H9 (cell line): ENCODE results near the gene TNPO2. TPM values are rescaled to one million over a fixed set of nuclear protein-coding genes. Genes with fewer than 3 reads are reported as not detected.

Experiments used
- DNase-seq: peaks from one replicate; pipeline ENCODE4 v3.0.0-alpha.2; 2017
- H2AFZ ChIP-seq: one replicate; pipeline ENCODE4 v1.6.1; 2013; ENCODE audit warnings: mild to moderate bottlenecking, low read length, control low read depth, moderate library complexity
- H2AK5ac ChIP-seq: 2 replicates; pipeline ENCODE4 v1.6.1; 2013; ENCODE audit warnings: low read length, control low read depth, mixed read lengths; ENCODE audit not compliant: insufficient read length
- H2BK120ac ChIP-seq: one replicate; pipeline ENCODE4 v1.6.1; 2013; ENCODE audit warnings: low read depth, mild to moderate bottlenecking, low read length, control low read depth, inconsistent platforms; ENCODE audit not compliant: poor library complexity, severe bottlenecking
- H2BK12ac ChIP-seq: 2 replicates; pipeline ENCODE4 v1.6.1; 2013; ENCODE audit warnings: low read length, control low read depth, mixed read lengths, low read depth; ENCODE audit not compliant: insufficient read length
- H2BK15ac ChIP-seq: 2 replicates; pipeline ENCODE4 v1.6.1; 2013; ENCODE audit warnings: low read depth, low read length, control low read depth
- H2BK20ac ChIP-seq: one replicate; pipeline ENCODE4 v1.6.1; 2013; ENCODE audit warnings: low read depth, mild to moderate bottlenecking, low read length, control low read depth, inconsistent platforms; ENCODE audit not compliant: poor library complexity, severe bottlenecking
- H2BK5ac ChIP-seq: 2 replicates; pipeline ENCODE4 v1.6.1; 2013; ENCODE audit warnings: low read length, control low read depth, mixed read lengths; ENCODE audit not compliant: insufficient read length
- H3K14ac ChIP-seq: 2 replicates; pipeline ENCODE4 v1.6.1; 2013; ENCODE audit warnings: low read length, control low read depth; ENCODE audit not compliant: insufficient read depth
- H3K18ac ChIP-seq: 2 replicates; pipeline ENCODE4 v1.6.1; 2013; ENCODE audit warnings: low read depth, mild to moderate bottlenecking, mixed read lengths, low read length, control low read depth; ENCODE audit not compliant: insufficient read length
- H3K23ac ChIP-seq: 2 replicates; pipeline ENCODE4 v1.6.1; 2013; ENCODE audit warnings: low read length, control low read depth, mixed read lengths, low read depth; ENCODE audit not compliant: insufficient read length
- H3K23me2 ChIP-seq: 2 replicates; pipeline ENCODE4 v1.6.1; 2013; ENCODE audit warnings: low read depth, mild to moderate bottlenecking, mixed read lengths, low read length, control low read depth; ENCODE audit not compliant: insufficient read length, poor library complexity, severe bottlenecking
- H3K27ac ChIP-seq: 2 replicates; pipeline ENCODE4 v1.5.1; 2013; ENCODE audit warnings: low read length, control low read depth, mixed read lengths, low read depth; ENCODE audit not compliant: insufficient read length
- H3K27me3 ChIP-seq: 2 replicates; pipeline ENCODE4 v1.6.1; 2013; ENCODE audit warnings: low read length, control low read depth, inconsistent platforms; ENCODE audit not compliant: insufficient read depth
- H3K4ac ChIP-seq: 2 replicates; pipeline ENCODE4 v1.6.1; 2013; ENCODE audit warnings: low read depth, mild to moderate bottlenecking, control low read depth, inconsistent platforms, low read length, moderate library complexity
- H3K4me1 ChIP-seq: 2 replicates; pipeline ENCODE4 v1.6.1; 2013; ENCODE audit warnings: low read length, control low read depth, inconsistent platforms; ENCODE audit not compliant: insufficient read depth
- H3K4me2 ChIP-seq: 2 replicates; pipeline ENCODE4 v1.6.1; 2013; ENCODE audit warnings: low read length, control low read depth, mixed read lengths; ENCODE audit not compliant: insufficient read length, insufficient read depth
- H3K56ac ChIP-seq: 2 replicates; pipeline ENCODE4 v1.6.1; 2013; ENCODE audit warnings: low read depth, mild to moderate bottlenecking, mixed read lengths, low read length, control low read depth; ENCODE audit not compliant: insufficient read length
- H3K79me1 ChIP-seq: 2 replicates; pipeline ENCODE4 v1.6.1; 2013; ENCODE audit warnings: low read depth, mild to moderate bottlenecking, moderate library complexity, low read length, control low read depth, inconsistent platforms; ENCODE audit not compliant: insufficient read depth, poor library complexity, severe bottlenecking
- H3K79me2 ChIP-seq: 2 replicates; pipeline ENCODE4 v1.6.1; 2013; ENCODE audit warnings: low read length, control low read depth, inconsistent platforms; ENCODE audit not compliant: insufficient read depth
- H3K9ac ChIP-seq: 2 replicates; pipeline ENCODE4 v1.6.1; 2013; ENCODE audit warnings: low read length, control low read depth, mixed read lengths; ENCODE audit not compliant: insufficient read length; ENCODE audit errors: extremely low read depth
- H3K9me3 ChIP-seq: one replicate; pipeline ENCODE4 v1.6.1; 2013; ENCODE audit warnings: low read depth, low read length, inconsistent platforms; ENCODE audit not compliant: control insufficient read depth
- H3T11ph ChIP-seq: one replicate; pipeline ENCODE4 v1.6.1; 2013; ENCODE audit warnings: mild to moderate bottlenecking, low read length, control low read depth, inconsistent platforms
- H4K20me1 ChIP-seq: one replicate; pipeline ENCODE4 v1.6.1; 2013; ENCODE audit not compliant: control insufficient read depth, insufficient read length, insufficient read depth
- H4K5ac ChIP-seq: 2 replicates; pipeline ENCODE4 v1.6.1; 2013; ENCODE audit warnings: low read depth, mild to moderate bottlenecking, mixed read lengths, low read length, control low read depth; ENCODE audit not compliant: insufficient read length
- H4K8ac ChIP-seq: replicated peaks from 2 replicates; pipeline ENCODE4 v1.6.1; 2013; ENCODE audit warnings: low read length, control low read depth, mixed read lengths, low read depth; ENCODE audit not compliant: insufficient read length
- H4K91ac ChIP-seq: 2 replicates; pipeline ENCODE4 v1.6.1; 2013; ENCODE audit warnings: low read depth, mild to moderate bottlenecking, moderate library complexity, mixed read lengths, low read length, control low read depth; ENCODE audit not compliant: insufficient read length
- H3K27ac Mint-ChIP-seq, 3 experiments: 2 replicates in 2 of 3; 3 replicates in 1 of 3; pipeline ENCODE4 v1.8.0; 2020 to 2021; ENCODE audit warnings: mixed read lengths in 3 of 3, mild to moderate bottlenecking in 1 of 3, moderate library complexity in 1 of 3
- H3K27me3 Mint-ChIP-seq: 2 replicates; pipeline ENCODE4 v1.8.0; 2021; ENCODE audit warnings: low read depth, mild to moderate bottlenecking, moderate library complexity, mixed read lengths
- H3K36me3 Mint-ChIP-seq, 3 experiments: 2 replicates in 2 of 3; 3 replicates in 1 of 3; pipeline ENCODE4 v1.8.0; 2020 to 2021; ENCODE audit warnings: low read depth in 3 of 3, mixed read lengths in 3 of 3; ENCODE audit not compliant: insufficient read depth in 1 of 3
- H3K4me1 Mint-ChIP-seq, 2 experiments: 2 replicates each; pipeline ENCODE4 v1.8.0; 2020; ENCODE audit warnings: mixed read lengths in 2 of 2
- H3K4me3 Mint-ChIP-seq, 2 experiments: 2 replicates in 1 of 2; 3 replicates in 1 of 2; pipeline ENCODE4 v1.8.0; 2020 to 2021; ENCODE audit warnings: mild to moderate bottlenecking in 2 of 2, mixed read lengths in 2 of 2, moderate library complexity in 1 of 2
- H3K9me3 Mint-ChIP-seq, 2 experiments: 2 replicates in 1 of 2; 3 replicates in 1 of 2; pipeline ENCODE4 v1.8.0; 2020; ENCODE audit warnings: mild to moderate bottlenecking in 2 of 2, mixed read lengths in 2 of 2, moderate library complexity in 1 of 2
- WGBS: extraction: QIAGEN DNeasy Blood & Tissue Kit; methylation state at CpG from one replicate; pipeline ENCODE4 v1.1.7; 2013; ENCODE audit warnings: missing lambda C conversion rate, low lambda C conversion rate, mixed read lengths; ENCODE audit not compliant: insufficient read length; ENCODE audit errors: extremely low coverage; 5-methylcytosine and 5-hydroxymethylcytosine counted together
- total RNA-seq: library from RNA; stranded (reverse); gene quantifications from 2 replicates; pipeline ENCODE4 v1.2.1, GENCODE V29; 2021
- TF ChIP-seq, protein P1 (sequence below): fragments of 200-600 bp; sonication (generic); conservative IDR thresholded peaks from 3 replicates; pipeline ENCODE4 v1.8.0; 2021; ENCODE audit warnings: antibody characterized with exemption, mild to moderate bottlenecking

TNPO2 gene
- total RNA-seq, 1 experiment from 2014 or later, result 159 TPM

DNA sequence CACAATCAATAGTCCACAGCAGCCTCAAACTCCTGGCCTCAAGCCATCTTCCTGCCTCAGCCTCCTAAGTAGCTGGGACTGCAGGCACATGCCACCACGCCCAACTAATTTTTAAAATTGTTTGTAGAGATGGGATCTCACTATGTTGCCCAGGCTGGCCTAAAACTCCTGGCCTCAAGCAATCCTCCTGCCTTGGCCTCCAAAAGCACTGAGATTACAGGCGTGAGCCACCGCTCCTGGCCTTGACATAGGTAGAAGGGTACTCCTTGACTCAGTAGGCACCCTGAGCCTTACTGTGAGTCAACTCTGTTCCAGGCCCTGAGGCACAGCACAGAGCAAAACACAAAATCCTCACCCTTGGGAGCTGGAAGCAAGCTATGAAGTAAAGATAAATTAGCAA, 7.8 kb downstream of the TNPO2 start:
- no peak overlapping the region for H4K5ac ChIP-seq
- Mint-ChIP-seq H3K36me3 (peaks cover 59 to 83% (median 73%) of the 10 kb centered on the region in 3 experiments; a peak in 6 of 7 replicates), H3K4me1 (peaks cover 5 to 6% of the 10 kb centered on the region in 2 experiments), H3K27ac (no peak overlapping the region), H3K27me3 (no peaks in the 10 kb centered on the region), H3K9me3 (no peaks in the 10 kb centered on the region), H3K4me3 (no peak overlapping the region)
- H3K4me2 ChIP-seq, result no peak overlapping the region
- H4K20me1 ChIP-seq, result no peaks in the 10 kb centered on the region
- H3T11ph ChIP-seq, result no peak overlapping the region
- no peaks in the 10 kb centered on the region for H3K27me3 ChIP-seq
- H3K27ac ChIP-seq, result no peak overlapping the region
- no peaks in the 10 kb centered on the region for H3K23me2 ChIP-seq
- H4K8ac ChIP-seq, result no peak overlapping the region
- H3K79me1 ChIP-seq, result peaks cover 10% of the 10 kb centered on the region
- no peak overlapping the region for H2AK5ac ChIP-seq
- H3K14ac ChIP-seq, result no peak overlapping the region
- no peak overlapping the region for H4K91ac ChIP-seq
- H2BK12ac ChIP-seq, result no peak overlapping the region
- H3K23ac ChIP-seq, result no peak overlapping the region
- TF ChIP-seq, protein P1, sequence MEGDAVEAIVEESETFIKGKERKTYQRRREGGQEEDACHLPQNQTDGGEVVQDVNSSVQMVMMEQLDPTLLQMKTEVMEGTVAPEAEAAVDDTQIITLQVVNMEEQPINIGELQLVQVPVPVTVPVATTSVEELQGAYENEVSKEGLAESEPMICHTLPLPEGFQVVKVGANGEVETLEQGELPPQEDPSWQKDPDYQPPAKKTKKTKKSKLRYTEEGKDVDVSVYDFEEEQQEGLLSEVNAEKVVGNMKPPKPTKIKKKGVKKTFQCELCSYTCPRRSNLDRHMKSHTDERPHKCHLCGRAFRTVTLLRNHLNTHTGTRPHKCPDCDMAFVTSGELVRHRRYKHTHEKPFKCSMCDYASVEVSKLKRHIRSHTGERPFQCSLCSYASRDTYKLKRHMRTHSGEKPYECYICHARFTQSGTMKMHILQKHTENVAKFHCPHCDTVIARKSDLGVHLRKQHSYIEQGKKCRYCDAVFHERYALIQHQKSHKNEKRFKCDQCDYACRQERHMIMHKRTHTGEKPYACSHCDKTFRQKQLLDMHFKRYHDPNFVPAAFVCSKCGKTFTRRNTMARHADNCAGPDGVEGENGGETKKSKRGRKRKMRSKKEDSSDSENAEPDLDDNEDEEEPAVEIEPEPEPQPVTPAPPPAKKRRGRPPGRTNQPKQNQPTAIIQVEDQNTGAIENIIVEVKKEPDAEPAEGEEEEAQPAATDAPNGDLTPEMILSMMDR, result no peak
- no peaks in the 10 kb centered on the region for H3K4me1 ChIP-seq
- H2BK15ac ChIP-seq, result no peak overlapping the region
- no peak overlapping the region for H2BK20ac ChIP-seq
- no CpG with 5 or more reads among the region's 3 CpGs for WGBS
- H2AFZ ChIP-seq, result no peak overlapping the region
- no peak overlapping the region for H3K4ac ChIP-seq
- H3K9ac ChIP-seq, result no peak overlapping the region
- DNase-seq, result no peak
- H2BK5ac ChIP-seq, result no peak overlapping the region
- peaks cover 14% of the 10 kb centered on the region; the same call in 1 of the 2 replicates for H3K79me2 ChIP-seq
- H3K56ac ChIP-seq, result no peak overlapping the region
- no peak overlapping the region for H3K18ac ChIP-seq
- no peak overlapping the region for H2BK120ac ChIP-seq
- no peaks in the 10 kb centered on the region for H3K9me3 ChIP-seq
